GM18873 (cell line): ENCODE results near the gene MDFIC2.
"Not testable (repeated sequence)": the region's sequence is repeated elsewhere in the genome, so short reads cannot be mapped to it uniquely, and the experiment has no call there.

Source experiments
- ATAC-seq: cut with Tn5 transposase; IDR thresholded peaks from one replicate; pipeline ENCODE4 v1.9.1; 2021; ENCODE audit warnings: mild to moderate bottlenecking, moderate library complexity, moderate number of reproducible peaks; ENCODE audit not compliant: unreplicated experiment, low FRiP score

Gene MDFIC2

DNA sequence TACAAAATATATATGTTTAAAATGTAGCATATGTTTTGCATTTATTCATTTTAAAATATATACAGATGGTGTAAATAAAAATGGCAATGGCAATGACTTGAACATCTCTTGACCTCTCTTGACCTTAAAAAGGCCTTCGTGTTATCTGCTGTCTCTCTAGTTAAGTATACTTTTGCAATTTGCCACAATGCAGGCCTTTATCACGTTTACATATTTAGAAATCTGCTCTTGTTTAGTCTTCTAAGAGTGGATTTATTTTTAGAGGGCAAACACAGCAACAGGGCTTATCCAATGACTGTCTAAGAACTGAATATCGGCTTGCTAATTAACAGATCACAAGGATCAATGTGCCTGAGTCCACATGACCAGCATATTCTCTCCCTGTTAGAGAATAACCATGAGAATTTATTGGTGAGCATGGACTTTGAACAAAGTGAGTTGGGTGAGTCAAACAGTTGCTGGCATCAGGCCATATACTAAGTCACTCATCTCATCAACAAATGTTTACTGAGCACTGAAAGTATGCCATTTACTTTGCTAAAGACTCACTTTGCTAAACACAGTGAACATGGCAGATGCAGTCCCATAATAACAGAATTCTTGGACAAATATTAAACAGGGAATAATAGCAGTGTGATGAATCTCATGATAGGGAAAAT is 48.2 kb downstream of the MDFIC2 start:
- ATAC-seq = no peak

DNA sequence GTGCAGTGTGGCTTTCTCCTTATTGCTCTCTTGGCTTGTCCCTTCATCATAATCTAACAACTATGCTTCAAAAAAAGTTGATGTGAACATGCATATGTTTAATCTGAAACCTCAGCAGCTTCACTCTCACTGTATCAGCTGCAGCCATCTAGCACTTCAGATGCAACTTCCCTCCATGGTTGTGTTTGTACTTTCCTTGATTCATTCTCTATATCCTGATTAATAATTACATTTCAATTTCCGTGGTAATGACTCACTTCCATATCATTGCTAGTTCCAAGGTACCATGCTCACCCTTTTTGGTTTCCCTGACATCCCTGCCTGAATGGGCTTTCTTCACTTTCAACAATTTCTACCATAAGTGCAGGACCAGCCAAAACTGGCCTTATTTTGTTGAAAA is 51.2 kb downstream of the MDFIC2 start:
- no peak for ATAC-seq

DNA sequence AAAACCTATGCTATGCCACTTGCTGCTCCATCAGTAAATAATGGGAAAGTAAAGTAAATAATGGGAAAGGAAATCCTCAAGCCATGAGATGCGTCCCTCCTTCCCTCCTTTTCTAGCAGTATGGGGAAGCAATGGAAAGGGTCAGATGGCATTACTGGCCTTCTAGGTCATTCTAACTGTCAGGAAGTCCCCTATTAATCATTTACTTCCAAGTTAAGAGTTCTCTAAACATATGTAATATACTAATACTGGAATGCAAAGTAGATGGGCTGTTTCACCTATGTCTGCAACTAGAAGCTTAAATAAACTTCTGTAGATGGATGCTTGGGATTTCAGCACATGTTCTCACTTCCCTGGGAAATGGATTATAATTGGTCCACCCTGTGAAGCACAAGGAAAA is 55.9 kb downstream of the MDFIC2 start:
- peak; percentile 72 for ATAC-seq

DNA sequence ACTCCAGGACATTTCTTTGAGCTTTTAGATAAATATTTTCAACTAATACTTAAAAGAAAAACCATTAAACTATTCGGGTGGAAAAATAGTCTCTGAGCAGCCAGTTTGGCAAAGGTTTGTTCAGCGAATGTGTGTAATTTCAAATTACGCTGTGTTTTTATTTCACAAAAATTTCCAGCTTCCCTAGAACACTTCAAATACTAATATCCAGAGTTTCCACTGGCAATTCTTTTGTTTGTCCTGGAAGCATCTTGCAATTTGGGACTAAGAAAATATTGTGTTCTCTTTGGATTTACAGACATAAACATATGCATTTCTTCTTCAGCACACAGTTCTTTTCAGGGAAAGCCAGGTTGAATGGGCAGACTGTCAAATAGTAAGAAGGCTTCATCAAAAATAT is 61.9 kb downstream of the MDFIC2 start:
- ATAC-seq = no peak

DNA sequence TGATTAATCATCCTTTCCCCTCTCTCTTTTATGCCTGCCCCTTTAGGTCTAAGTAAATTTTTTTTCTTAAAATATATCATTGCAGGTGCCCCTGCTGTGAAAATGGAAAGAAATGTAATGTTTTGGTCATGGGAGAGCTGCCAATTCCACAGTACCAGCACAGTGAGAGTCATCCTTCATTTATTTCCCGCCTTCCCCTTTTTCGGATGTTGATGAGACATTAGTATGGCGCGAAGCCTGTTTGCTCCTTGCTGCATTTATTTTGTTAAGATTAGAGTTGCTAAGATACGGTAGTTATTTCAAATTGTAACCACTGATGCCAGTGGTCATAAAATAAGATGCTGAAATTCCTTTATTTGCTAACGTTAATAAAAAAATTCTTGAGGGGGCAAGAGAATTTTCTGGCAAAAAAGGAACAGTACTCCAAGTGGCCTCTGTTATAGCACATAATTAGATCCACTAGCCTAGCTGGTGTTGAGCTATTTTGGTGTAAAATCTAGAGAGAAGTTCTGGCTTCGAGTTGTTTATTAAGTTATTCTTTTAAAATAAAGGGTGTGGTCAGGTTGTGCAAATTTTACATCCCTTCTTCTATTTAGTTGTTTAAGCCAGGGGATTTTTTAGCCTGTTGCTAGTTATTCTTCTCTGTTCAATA is 62.8 kb downstream of the MDFIC2 start:
- ATAC-seq = no peak

DNA sequence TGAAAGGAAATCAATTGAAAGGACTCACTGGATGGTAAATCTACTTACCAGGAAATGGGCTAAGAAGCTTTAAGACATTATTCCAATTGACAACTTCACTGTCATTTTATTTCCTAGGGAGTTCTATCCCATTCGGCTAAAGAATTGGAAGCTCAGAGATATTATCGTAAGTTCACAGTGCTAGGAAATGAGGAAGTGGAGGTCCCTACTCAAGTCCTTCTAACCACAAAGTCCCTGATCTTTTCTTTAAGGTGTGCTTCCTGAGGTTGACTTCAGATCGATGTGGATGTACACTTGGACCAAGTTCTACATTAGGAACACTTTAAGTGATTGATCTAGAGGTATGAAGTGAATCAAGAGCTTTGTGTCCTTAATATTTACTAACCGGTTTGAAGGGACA is 63.6 kb downstream of the MDFIC2 start:
- ATAC-seq = no peak

DNA sequence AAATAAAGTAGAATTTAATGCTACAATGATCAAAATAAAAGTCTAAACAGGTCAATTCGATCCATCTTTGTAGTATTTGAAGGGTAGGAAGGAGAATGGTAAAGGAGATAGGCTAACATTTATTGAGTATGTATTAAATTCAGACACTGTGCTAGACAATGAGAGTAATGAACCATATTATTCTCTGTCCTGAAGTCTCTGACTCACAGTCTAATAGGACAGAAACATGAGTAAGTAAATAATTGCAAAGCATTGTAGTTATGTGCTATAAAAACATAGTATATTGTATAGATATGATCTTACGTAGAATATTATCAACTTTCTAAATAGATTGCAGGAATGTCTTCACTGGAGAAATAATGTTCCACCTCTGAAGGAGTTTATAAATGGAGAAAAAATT is 64.5 kb downstream of the MDFIC2 start:
- no peak for ATAC-seq

DNA sequence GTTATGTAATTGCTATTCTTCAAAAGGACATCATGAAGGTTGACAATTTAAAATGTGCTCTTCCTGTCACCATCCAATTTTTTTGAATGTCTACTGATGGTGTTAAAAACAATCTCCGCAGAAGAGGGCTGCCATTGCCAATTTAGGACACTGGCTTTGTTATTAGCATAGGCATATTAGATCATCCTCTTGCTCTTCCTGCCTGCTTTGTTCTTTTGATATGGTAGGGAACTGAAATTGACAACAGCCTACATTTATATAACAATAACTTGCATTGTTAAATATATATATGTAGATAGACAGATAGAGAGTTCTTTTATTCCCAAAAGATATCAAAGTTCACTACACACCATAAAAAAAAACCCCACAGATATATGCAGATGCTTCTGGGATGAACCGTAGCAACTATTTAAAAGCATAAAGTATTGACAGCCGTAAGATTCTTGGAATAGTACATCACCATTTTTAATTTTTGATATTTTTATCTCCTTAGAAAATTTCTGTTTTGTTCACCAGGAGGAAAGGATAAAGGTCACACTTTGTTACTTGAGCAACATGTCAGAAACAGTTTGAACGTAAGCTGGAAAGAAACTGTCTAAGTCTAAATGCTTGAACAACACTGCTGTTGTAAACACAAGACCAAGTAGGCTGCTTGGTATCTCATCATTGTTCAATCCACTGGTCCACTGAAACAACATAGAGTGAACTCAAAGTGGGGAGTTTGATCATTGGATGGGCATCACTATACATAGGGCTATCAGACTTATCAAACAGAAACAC is 66.5 kb downstream of the MDFIC2 start:
- no peak for ATAC-seq

DNA sequence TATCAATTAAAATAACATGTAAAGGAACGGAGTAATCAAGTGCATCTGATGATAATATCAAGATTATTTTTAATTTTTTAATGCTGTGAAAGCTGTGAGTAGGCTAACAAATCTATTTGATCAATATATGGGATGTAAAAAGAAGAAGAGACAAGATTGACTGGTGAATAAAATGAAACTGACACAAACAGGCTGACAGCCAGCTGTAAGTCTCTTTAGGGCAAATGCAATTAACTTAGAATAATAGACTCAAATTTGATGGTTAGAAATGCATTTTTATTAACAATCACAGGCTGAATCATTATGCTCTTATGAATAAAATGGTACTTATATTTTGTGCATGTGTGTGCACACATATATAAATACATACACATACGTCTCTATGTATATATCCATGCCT is 68.0 kb downstream of the MDFIC2 start:
- no peak for ATAC-seq

DNA sequence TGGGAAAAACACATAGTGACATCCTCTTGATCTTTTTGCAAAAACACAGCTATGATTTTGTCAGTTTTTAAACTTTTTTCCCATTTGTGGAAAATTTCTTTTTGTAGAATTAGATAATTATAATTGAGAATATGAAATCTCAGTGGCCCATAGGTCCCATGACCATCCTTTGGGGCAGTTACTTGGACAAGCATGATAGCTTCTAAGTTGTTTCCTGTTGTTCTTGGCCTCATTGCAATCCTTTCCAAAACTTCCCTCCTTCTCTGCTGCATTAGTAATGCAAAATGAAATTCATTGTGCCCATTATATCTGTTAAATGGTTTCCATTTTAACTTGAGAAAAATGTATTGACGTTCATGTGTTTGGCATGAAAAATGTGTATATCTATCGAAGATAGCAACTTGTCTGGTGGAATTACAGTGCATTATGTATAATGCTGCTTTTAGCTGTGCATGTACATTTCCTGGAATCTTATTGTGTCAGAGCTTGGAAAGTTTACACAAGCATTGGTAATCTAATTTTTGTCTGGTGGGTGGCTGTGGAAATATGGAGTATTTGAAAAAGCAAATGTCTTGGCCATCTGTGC is 70.0 kb downstream of the MDFIC2 start:
- ATAC-seq = no peak

DNA sequence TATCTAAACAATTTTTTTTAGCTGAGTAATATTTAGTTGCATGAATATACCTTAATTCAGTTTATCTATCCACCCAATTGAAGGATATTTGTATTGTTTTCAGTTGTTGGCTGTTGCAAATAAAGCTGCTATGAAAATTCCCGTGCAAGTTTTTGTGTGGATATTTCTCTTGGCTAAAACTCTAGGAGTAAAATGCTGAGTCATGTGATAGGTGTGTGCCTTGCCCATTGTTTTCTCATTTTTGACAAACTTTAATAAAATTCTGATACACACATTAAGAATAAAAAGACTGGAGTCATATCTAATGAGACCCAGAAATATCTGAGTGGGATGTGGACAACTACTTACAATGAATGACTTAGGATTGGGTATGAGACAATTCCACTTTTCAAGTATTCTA is 78.6 kb downstream of the MDFIC2 start:
- ATAC-seq = no peak

DNA sequence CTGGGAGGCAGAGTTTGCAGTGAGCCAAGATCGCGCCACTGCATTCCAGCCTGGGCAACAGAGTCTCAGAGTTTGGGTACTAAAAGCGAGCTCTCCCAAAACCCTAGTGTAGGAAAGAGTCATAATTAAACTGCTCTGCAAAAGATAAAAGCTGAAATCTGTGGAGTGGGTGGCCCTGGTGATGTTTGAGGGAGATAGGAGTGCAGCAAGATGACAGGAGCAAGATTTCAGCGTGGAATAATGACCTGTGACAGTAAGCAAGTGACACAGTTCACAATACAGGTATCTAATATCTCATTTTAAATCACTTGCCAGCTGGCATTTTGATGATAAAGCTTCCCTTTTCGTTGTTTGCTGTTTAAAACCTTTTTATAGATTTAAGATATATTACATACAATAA is 79.3 kb downstream of the MDFIC2 start:
- ATAC-seq = no peak

DNA sequence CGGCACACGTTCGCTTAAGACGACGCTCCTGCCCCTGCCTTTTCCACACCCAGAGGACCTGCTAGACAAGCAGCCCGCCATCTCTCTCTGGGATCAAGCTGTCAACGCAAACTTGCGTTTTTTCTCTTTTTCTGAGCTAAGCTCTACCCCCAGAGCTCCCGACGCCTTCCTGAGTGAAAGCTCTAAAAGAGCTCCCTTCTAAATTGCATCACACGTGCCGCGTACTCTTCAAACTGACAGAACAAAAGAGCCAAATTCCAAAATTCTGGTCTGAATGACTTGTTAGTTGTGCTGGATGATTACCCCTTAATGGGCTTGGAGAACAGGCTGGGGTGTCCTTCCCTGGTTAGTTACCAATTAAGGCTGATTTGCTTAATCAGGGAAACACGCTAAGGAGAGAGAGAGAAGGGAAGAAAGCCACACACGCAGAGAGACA is 81.2 kb downstream of the MDFIC2 start:
- no peak for ATAC-seq

DNA sequence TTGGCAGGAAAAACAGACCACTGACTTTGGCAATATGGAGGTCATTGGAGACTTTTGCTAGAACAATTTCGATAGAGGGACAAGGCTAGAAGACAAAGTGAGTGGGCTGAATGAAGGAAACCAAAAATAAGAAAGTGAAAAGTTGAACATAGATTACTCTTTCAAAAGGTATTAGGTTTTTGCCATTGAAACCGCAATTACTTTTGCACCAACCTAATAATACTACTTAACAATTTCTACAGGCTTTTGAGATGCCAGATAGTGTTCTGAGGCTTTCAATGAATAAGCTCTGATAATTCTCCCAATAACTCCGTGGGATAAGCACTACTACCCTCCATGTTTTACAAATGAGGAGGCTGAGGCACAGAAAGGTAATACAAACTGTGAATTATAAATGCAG is 85.0 kb downstream of the MDFIC2 start:
- no peak for ATAC-seq

DNA sequence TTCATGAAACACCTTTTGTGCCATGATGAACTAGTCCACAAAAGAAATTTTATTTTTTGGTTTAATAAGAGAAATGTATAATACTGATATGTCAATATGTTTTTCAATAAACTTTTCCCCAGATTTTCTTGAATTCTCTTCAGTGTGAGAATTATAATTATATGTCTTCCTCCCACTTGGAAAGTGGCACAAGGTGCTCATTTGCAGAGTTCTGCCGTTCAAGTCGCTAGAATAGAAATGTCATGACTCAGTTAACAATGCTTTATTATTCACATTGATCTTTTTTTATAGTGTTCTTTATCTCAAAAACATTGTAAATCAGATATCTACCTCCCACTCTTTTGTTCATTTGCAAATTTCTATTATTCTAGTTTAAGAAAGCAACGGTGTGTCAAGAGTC is 87.3 kb downstream of the MDFIC2 start:
- ATAC-seq = no peak

DNA sequence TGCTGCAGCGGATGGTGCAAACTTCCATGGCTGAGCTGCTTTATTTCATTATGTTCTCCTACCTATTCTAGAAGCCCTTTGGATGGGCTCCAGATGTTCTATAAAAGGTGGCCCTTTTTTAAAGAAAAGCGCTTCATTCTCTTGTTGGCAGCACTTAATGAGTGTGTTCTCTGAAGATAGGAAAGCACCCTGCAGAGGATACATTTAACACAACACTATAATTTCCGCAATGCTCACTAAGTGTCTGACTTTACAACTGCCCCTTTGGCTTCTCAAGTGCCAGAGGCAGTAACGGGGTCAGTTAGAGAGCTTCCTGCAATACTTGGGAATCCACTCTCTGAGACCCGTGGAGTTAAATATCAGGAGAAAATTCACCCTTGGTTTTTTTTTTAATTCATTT is 88.1 kb downstream of the MDFIC2 start:
- no peak for ATAC-seq

DNA sequence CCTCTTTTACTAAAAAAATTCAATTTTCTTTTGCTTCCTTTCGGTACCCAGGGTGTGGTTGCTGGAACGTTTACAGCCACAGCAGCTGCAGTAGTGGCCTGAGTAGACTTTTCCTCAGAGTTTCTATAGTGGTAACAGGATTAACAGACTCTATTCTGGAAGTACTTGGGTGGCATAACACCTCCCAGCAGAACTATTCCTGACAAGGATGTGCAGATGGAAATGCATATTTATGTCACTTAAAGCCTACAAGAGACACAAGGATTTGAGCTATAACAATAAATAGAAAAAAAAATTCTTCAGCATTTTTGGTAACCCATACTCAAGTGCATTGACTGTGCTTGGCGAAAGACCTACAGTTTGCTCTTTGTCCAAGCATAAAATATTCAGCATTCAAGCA is 94.0 kb downstream of the MDFIC2 start:
- no peak for ATAC-seq

DNA sequence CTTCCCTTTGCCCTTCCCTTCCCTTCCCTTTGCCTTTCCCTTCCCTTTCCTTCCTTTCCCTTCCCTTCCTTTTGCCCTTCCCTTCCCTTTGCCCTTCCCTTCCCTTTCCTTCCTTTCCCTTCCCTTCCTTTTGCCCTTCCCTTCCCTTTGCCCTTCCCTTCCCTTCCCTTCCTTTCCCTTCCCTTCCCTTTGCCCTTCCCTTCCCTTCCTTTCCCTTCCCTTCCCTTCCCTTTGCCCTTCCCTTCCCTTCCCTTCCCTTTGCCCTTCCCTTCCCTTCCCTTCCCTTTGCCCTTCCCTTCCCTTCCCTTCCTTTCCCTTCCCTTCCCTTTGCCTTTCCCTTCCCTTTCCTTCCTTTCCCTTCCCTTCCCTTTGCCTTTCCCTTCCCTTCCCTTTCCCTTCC is 101.2 kb downstream of the MDFIC2 start:
- ATAC-seq = not testable (repeated sequence)

DNA sequence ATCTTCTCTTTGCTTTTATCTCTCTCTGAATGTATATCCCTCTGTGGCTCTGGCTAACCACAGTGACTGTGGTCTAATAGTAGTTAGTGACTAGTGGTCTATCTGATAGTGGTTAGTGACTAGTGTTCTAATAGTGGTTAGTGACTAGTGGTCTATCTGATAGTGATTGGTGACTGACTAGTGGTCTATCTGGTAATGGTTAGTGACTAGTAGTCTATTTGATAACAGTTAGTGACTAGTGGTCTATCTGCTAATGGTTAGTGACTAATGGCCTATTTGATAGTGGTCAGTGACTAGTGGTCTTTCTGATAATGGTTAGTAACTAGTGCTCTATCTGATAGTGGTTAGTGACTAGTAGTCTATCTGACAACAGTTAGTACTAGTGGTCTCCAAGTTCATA is 110.5 kb downstream of the MDFIC2 start:
- ATAC-seq = no peak

DNA sequence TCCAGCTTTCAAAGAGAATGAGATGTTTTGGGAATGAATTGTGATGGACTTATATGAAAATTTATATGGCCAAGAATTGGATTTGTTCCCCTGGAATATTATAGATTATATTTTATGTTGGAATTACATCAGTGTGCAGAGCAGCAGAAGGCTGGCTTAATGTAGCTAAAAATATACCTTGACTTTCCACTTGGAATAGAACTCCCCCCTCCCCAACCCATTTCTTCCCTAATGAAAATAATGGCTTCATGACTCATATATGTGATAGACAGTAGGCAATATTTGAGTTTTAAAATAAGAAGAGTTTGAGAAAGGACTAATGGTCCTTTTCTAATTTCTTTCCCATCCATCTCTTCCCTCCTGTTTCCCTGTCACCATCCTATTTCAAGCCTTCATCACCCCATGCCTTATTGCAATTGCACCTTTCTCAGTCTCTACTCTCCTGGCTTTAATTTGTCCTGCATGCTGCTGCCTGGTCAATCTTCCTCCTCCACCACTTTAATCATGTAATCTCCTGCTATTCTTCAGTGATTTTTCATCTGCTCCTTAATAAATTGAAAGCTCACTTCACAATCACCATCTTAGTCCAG is 122.5 kb downstream of the MDFIC2 start:
- no peak for ATAC-seq

DNA sequence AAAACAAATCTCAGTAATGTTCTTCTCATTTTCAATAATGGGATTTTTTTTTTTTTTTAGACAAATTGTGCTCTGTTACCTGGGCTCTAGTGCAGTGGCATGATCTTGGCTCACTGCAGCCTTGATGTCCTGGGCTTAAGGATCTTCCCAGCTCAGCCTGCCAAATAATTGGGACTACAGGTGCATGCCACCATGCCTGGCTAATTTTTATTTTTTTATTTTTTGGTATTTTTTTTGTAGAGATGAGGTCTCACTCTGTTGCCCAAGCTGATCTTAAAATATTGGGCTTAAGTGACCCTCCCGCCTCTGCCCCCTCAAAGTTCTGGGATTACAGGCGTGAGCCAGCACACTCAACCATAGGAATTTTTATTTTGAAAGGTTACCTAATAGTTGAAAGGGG is 126.2 kb downstream of the MDFIC2 start:
- ATAC-seq = no peak
